Nephron progenitor cell (in vitro differentiated cells): Measurements from ENCODE around the gene NDUFB2.

Source experiments
- DNase-seq: peaks from one replicate; pipeline ENCODE4 v3.0.0; 2021
- H3K27ac Mint-ChIP-seq: 2 replicates; pipeline ENCODE4 v1.8.0; 2021; ENCODE audit warnings: mild to moderate bottlenecking, moderate library complexity, mixed read lengths
- H3K27me3 Mint-ChIP-seq: 2 replicates; pipeline ENCODE4 v1.8.0; 2021; ENCODE audit warnings: mild to moderate bottlenecking, low read depth, mixed read lengths; ENCODE audit not compliant: poor library complexity
- H3K36me3 Mint-ChIP-seq: 2 replicates; pipeline ENCODE4 v1.8.0; 2021; ENCODE audit warnings: low read depth, mixed read lengths
- H3K4me1 Mint-ChIP-seq: 2 replicates; pipeline ENCODE4 v1.8.0; 2021; ENCODE audit warnings: mixed read lengths
- H3K4me3 Mint-ChIP-seq: 2 replicates; pipeline ENCODE4 v1.8.0; 2021; ENCODE audit warnings: mild to moderate bottlenecking, moderate library complexity, mixed read lengths
- H3K9me3 Mint-ChIP-seq: 2 replicates; pipeline ENCODE4 v1.8.0; 2021; ENCODE audit warnings: mild to moderate bottlenecking, moderate library complexity, mixed read lengths
- TF ChIP-seq, protein P1 (sequence below): fragments of 200-600 bp; sonication (generic); IDR thresholded peaks from 2 replicates; pipeline ENCODE4 v1.5.0; 2021; ENCODE audit warnings: antibody characterized with exemption

NDUFB2 gene

DNA sequence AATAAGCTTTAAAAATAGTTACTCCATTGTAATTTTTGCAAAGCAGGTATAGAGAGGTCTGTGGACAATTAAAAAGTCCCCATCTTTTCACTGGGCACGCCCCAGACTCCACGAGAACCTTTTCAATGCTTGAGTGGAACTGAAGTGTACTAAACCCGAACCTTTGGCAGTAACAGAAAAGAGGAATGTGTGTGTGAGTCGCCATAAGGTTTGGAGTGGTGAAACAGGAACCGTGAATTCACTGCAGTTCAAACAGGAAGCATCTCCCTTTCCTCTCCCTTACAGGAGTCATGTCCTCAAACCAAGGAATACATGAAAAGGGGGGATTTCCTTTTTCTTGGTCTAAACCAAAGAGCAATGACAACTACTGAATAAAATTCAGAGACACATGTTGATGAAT lies 23.2 kb downstream of the NDUFB2 start:
- TF ChIP-seq, protein P1, sequence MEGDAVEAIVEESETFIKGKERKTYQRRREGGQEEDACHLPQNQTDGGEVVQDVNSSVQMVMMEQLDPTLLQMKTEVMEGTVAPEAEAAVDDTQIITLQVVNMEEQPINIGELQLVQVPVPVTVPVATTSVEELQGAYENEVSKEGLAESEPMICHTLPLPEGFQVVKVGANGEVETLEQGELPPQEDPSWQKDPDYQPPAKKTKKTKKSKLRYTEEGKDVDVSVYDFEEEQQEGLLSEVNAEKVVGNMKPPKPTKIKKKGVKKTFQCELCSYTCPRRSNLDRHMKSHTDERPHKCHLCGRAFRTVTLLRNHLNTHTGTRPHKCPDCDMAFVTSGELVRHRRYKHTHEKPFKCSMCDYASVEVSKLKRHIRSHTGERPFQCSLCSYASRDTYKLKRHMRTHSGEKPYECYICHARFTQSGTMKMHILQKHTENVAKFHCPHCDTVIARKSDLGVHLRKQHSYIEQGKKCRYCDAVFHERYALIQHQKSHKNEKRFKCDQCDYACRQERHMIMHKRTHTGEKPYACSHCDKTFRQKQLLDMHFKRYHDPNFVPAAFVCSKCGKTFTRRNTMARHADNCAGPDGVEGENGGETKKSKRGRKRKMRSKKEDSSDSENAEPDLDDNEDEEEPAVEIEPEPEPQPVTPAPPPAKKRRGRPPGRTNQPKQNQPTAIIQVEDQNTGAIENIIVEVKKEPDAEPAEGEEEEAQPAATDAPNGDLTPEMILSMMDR = no peak
- H3K9me3 Mint-ChIP-seq = peaks cover 8% of the 10 kb centered on the region
- peaks cover 22% of the 10 kb centered on the region for H3K36me3 Mint-ChIP-seq
- no peak for DNase-seq
- no peaks in the 10 kb centered on the region for H3K27me3 Mint-ChIP-seq
- H3K4me1 Mint-ChIP-seq = peaks cover 30% of the 10 kb centered on the region
- no peak overlapping the region for H3K4me3 Mint-ChIP-seq
- peak overlapping the region; percentile 85 for H3K27ac Mint-ChIP-seq

DNA sequence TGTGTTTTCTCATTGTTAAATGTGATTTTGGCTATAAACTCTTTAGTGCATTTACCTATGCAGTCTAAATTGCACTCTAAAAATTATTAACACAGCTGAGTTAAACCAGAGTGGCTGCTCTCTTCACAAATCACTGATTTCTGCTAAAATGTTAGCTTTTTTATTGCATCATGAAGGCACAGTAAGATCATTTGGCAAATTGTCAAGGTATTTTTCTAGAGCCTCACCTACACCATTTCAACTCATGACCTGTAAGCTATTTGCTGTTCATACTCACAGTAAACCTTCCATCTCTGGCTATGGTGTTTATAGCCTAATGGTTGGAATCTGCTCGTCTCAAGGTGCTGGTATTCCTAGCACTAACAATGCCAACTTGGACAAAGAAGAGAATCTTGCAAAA lies 25.7 kb downstream of the NDUFB2 start:
- Mint-ChIP-seq H3K9me3 (no peaks in the 10 kb centered on the region), H3K27me3 (no peaks in the 10 kb centered on the region), H3K4me3 (no peak overlapping the region), H3K4me1 (peaks cover 41% of the 10 kb centered on the region), H3K27ac (no peak overlapping the region), H3K36me3 (peaks cover 16% of the 10 kb centered on the region)
- TF ChIP-seq, protein P1 = no peak
- no peak for DNase-seq

DNA sequence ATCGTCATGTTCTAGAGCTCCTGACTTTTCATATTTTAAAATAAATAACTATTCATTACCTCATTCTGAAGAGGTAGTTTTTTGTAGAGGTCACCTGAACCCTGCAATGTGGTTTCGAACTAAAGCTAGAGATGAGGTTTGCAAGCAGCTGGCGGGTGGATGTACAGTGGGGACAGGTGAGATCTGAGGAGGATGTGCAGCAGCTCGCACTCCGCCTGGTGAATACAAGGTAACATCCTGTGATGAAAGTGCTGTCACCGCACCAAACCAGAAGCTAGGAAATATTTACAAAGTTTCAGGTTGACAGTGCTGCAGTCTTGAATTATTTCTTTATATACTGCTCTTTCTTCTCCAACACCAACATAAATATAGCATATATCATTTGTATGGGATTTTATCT lies 26.5 kb downstream of the NDUFB2 start:
- Mint-ChIP-seq H3K9me3 (no peaks in the 10 kb centered on the region), H3K36me3 (peaks cover 16% of the 10 kb centered on the region), H3K4me3 (no peak overlapping the region), H3K4me1 (peaks cover 39% of the 10 kb centered on the region), H3K27me3 (no peaks in the 10 kb centered on the region), H3K27ac (no peak overlapping the region)
- TF ChIP-seq, protein P1 = no peak
- no peak for DNase-seq

DNA sequence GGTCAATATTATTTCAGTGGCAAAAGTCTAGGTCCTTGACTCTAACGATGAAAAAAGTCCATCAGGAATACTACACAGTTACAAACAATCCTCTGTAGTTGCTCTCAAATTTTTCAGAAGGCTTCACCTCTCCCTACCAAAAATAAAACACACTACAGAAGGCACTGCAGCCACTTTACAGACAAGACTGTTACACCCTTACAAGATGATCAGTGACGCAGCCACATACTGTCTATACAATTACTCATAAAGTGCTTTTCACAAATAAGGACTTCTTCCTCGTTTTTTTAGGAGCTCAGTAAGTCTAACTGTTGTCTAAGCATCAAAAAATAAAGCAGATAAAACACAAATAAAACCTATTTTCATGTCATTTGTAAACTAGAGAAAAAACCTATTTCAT lies 27.1 kb downstream of the NDUFB2 start:
- TF ChIP-seq, protein P1 = no peak
- no peaks in the 10 kb centered on the region for H3K27me3 Mint-ChIP-seq
- H3K27ac Mint-ChIP-seq = no peak overlapping the region
- DNase-seq = no peak
- H3K9me3 Mint-ChIP-seq = no peaks in the 10 kb centered on the region
- H3K4me1 Mint-ChIP-seq = peaks cover 37% of the 10 kb centered on the region
- H3K4me3 Mint-ChIP-seq = no peak overlapping the region
- peaks cover 16% of the 10 kb centered on the region for H3K36me3 Mint-ChIP-seq

DNA sequence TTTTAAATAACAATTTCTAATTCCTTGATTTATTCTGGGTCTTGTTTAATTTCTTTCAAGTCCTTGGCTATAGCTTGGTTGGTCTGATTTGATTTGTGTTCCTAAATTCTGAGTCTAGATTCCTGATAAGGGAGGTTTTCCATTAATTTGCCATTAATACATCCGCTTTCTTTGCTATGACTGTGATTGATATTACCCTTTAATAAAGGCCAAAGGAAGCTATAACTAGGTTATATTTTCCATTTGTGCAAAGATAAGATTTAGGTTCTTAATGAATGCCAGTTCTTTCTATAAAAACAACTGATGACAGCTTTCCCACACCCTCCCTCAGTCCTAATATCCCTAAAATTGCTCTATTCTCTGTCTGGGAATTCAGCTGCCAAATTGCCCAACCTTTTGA lies 28.2 kb downstream of the NDUFB2 start:
- DNase-seq = no peak
- H3K9me3 Mint-ChIP-seq = no peaks in the 10 kb centered on the region
- peaks cover 25% of the 10 kb centered on the region for H3K4me1 Mint-ChIP-seq
- H3K36me3 Mint-ChIP-seq = peaks cover 19% of the 10 kb centered on the region
- TF ChIP-seq, protein P1 = no peak
- H3K27ac Mint-ChIP-seq = no peak overlapping the region
- no peak overlapping the region for H3K4me3 Mint-ChIP-seq
- no peaks in the 10 kb centered on the region for H3K27me3 Mint-ChIP-seq

DNA sequence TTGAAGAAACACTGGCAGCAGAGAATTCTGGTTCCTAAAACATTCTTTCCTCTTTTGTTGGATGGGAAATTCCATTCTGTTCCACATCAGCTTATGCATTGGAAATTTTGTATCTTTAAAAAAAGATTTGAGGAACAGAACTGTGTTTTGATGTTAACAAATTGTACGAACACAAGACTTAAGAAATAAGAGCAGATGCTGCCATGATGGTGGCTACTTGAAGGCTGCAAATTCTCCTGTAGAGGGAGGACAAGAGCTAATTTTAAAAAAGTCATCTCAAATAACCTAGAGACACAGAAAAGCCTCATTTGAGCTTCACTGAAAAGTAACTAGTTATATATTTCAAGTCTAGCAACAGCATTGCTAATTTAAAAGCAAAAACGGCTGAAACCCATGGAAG lies 29.8 kb downstream of the NDUFB2 start:
- H3K36me3 Mint-ChIP-seq = peaks cover 32% of the 10 kb centered on the region
- peak overlapping the region; percentile 68 for H3K27ac Mint-ChIP-seq
- TF ChIP-seq, protein P1 = peak; percentile 37
- H3K9me3 Mint-ChIP-seq = no peaks in the 10 kb centered on the region
- peaks cover 19% of the 10 kb centered on the region for H3K4me1 Mint-ChIP-seq
- no peak for DNase-seq
- no peak overlapping the region for H3K4me3 Mint-ChIP-seq
- H3K27me3 Mint-ChIP-seq = peaks cover 5% of the 10 kb centered on the region
